ENCODE results near the gene SLX9.

The SLX9 gene

GRCh38 chr21:44949779-44950198 lies 10.0 kb downstream of the SLX9 start:
- no peak overlapping the region for H3K4me3 ChIP-seq (ENCODE audit: low read depth, low read length)
- no CpG with 5 or more reads among the region's 10 CpGs for WGBS (ENCODE audit: extremely low coverage, insufficient coverage, insufficient read length)
- H3K9ac ChIP-seq (ENCODE audit: low read length) = no peak overlapping the region
- H2AK5ac ChIP-seq (ENCODE audit: low read length) = no peak overlapping the region
- H3K79me1 ChIP-seq (ENCODE audit: low read length) = peaks cover 3% of the 10 kb centered on the region
- H3K4ac ChIP-seq (ENCODE audit: low read depth, low read length) = no peak overlapping the region
- no peak overlapping the region for H4K12ac ChIP-seq (ENCODE audit: low read depth, low read length)
- no peaks in the 10 kb centered on the region for H3K27me3 ChIP-seq (ENCODE audit: insufficient read depth, low read length)
- no peak overlapping the region for H3K18ac ChIP-seq (ENCODE audit: low read length)
- DNase-seq = peak; percentile 82 to 92
- H3K4me1 ChIP-seq (ENCODE audit: control insufficient read depth in 1 of 2, insufficient read depth in 2 of 2, low read length in 2 of 2) = no peaks in the 10 kb centered on the region
- H3K14ac ChIP-seq (ENCODE audit: low read length) = no peak overlapping the region
- no peak overlapping the region for H3K4me2 ChIP-seq (ENCODE audit: low read length)
- H2AFZ ChIP-seq (ENCODE audit: insufficient read depth, low read length, poor library complexity) = no peak overlapping the region
- H2BK12ac ChIP-seq (ENCODE audit: low read length) = no peak overlapping the region
- H4K91ac ChIP-seq (ENCODE audit: low read depth, low read length) = no peak overlapping the region
- no peak overlapping the region for H4K8ac ChIP-seq (ENCODE audit: low read depth, low read length)
- no peak overlapping the region for H2BK120ac ChIP-seq (ENCODE audit: insufficient read depth, low read length, poor library complexity)
- H3K27ac ChIP-seq (ENCODE audit: low read depth, low read length) = no peak overlapping the region
- H3K23ac ChIP-seq (ENCODE audit: low read length) = no peak overlapping the region
- peaks cover 2% of the 10 kb centered on the region for H3K9me3 ChIP-seq (ENCODE audit: insufficient read depth, low read depth, low read length)
- H3K79me2 ChIP-seq (ENCODE audit: control insufficient read depth, insufficient read depth, low read length, poor library complexity) = peaks cover 4% of the 10 kb centered on the region
- H3K36me3 ChIP-seq (ENCODE audit: control insufficient read depth in 1 of 2, insufficient read depth in 2 of 2, low read length in 2 of 2) = peaks cover 40 to 47% of the 10 kb centered on the region in 2 experiments
- H2BK5ac ChIP-seq (ENCODE audit: low read depth, low read length, poor library complexity) = no peak overlapping the region

- H4K91ac ChIP-seq (ENCODE audit: low read depth, low read length) = peak overlapping the region; percentile 72
- peak overlapping the region; percentile 84 for H3K18ac ChIP-seq (ENCODE audit: low read length)
- no peak overlapping the region for H2BK12ac ChIP-seq (ENCODE audit: low read length)
- no peak overlapping the region for H3K23ac ChIP-seq (ENCODE audit: low read length)
- no peak overlapping the region for H2BK5ac ChIP-seq (ENCODE audit: low read depth, low read length, poor library complexity)
- WGBS (ENCODE audit: extremely low coverage, insufficient coverage, insufficient read length) = no CpG with 5 or more reads among the region's 18 CpGs
- no peaks in the 10 kb centered on the region for H3K4me1 ChIP-seq (ENCODE audit: control insufficient read depth in 1 of 2, insufficient read depth in 2 of 2, low read length in 2 of 2)
- H4K12ac ChIP-seq (ENCODE audit: low read depth, low read length) = peak overlapping the region; percentile 6
- no peak overlapping the region for H2AFZ ChIP-seq (ENCODE audit: insufficient read depth, low read length, poor library complexity)
- no peak overlapping the region for H3K4me3 ChIP-seq (ENCODE audit: low read depth, low read length)
- H3K79me2 ChIP-seq (ENCODE audit: control insufficient read depth, insufficient read depth, low read length, poor library complexity) = peaks cover 4% of the 10 kb centered on the region
- no peak overlapping the region for H3K27ac ChIP-seq (ENCODE audit: low read depth, low read length)
- H2AK5ac ChIP-seq (ENCODE audit: low read length) = peak overlapping the region; percentile 89
- peak overlapping the region; percentile 78 for H3K4ac ChIP-seq (ENCODE audit: low read depth, low read length)
- peak overlapping the region; percentile 50 for H4K8ac ChIP-seq (ENCODE audit: low read depth, low read length)
- no peak overlapping the region for H3K4me2 ChIP-seq (ENCODE audit: low read length)
- H2BK120ac ChIP-seq (ENCODE audit: insufficient read depth, low read length, poor library complexity) = peak overlapping the region; percentile 69
- H3K79me1 ChIP-seq (ENCODE audit: low read length) = peaks cover 3% of the 10 kb centered on the region
- peaks cover 2% of the 10 kb centered on the region for H3K9me3 ChIP-seq (ENCODE audit: insufficient read depth, low read depth, low read length)
- peaks cover 34 to 43% of the 10 kb centered on the region in 2 experiments for H3K36me3 ChIP-seq (ENCODE audit: control insufficient read depth in 1 of 2, insufficient read depth in 2 of 2, low read length in 2 of 2)
- DNase-seq = no peak
- no peaks in the 10 kb centered on the region for H3K27me3 ChIP-seq (ENCODE audit: insufficient read depth, low read length)
- H3K9ac ChIP-seq (ENCODE audit: low read length) = no peak overlapping the region
- peak overlapping the region; percentile 72 for H3K14ac ChIP-seq (ENCODE audit: low read length)
These were observed 10.5 kb downstream of the SLX9 start for GRCh38 chr21:44950351-44950750.

- no peak overlapping the region for H3K27ac ChIP-seq (ENCODE audit: low read depth, low read length)
- H2BK12ac ChIP-seq (ENCODE audit: low read length) = no peak overlapping the region
- no CpG with 5 or more reads among the region's 31 CpGs for WGBS (ENCODE audit: extremely low coverage, insufficient coverage, insufficient read length)
- H3K9ac ChIP-seq (ENCODE audit: low read length) = no peak overlapping the region
- peaks cover 4% of the 10 kb centered on the region for H3K9me3 ChIP-seq (ENCODE audit: insufficient read depth, low read depth, low read length)
- DNase-seq = no peak
- no peak overlapping the region for H2BK120ac ChIP-seq (ENCODE audit: insufficient read depth, low read length, poor library complexity)
- H4K12ac ChIP-seq (ENCODE audit: low read depth, low read length) = no peak overlapping the region
- H3K4me1 ChIP-seq (ENCODE audit: control insufficient read depth in 1 of 2, insufficient read depth in 2 of 2, low read length in 2 of 2) = peaks cover 0 to 2% of the 10 kb centered on the region in 2 experiments
- H3K18ac ChIP-seq (ENCODE audit: low read length) = no peak overlapping the region
- peaks cover 3% of the 10 kb centered on the region for H3K79me1 ChIP-seq (ENCODE audit: low read length)
- H4K8ac ChIP-seq (ENCODE audit: low read depth, low read length) = no peak overlapping the region
- no peaks in the 10 kb centered on the region for H3K27me3 ChIP-seq (ENCODE audit: insufficient read depth, low read length)
- H4K91ac ChIP-seq (ENCODE audit: low read depth, low read length) = no peak overlapping the region
- no peak overlapping the region for H2AFZ ChIP-seq (ENCODE audit: insufficient read depth, low read length, poor library complexity)
- peak overlapping the region; percentile 0 for H3K4ac ChIP-seq (ENCODE audit: low read depth, low read length)
- no peak overlapping the region for H2AK5ac ChIP-seq (ENCODE audit: low read length)
- peaks cover 34 to 42% of the 10 kb centered on the region in 2 experiments for H3K36me3 ChIP-seq (ENCODE audit: control insufficient read depth in 1 of 2, insufficient read depth in 2 of 2, low read length in 2 of 2)
- H3K4me2 ChIP-seq (ENCODE audit: low read length) = no peak overlapping the region
- H3K4me3 ChIP-seq (ENCODE audit: low read depth, low read length) = no peak overlapping the region
- peaks cover 4% of the 10 kb centered on the region for H3K79me2 ChIP-seq (ENCODE audit: control insufficient read depth, insufficient read depth, low read length, poor library complexity)
- H3K23ac ChIP-seq (ENCODE audit: low read length) = no peak overlapping the region
- H3K14ac ChIP-seq (ENCODE audit: low read length) = no peak overlapping the region
- no peak overlapping the region for H2BK5ac ChIP-seq (ENCODE audit: low read depth, low read length, poor library complexity)
These were observed 11.5 kb downstream of the SLX9 start for GRCh38 chr21:44951186-44951915.

GRCh38 chr21:44952116-44952928 lies 12.5 kb downstream of the SLX9 start:
- no peak overlapping the region for H3K27ac ChIP-seq (ENCODE audit: low read depth, low read length)
- H3K27me3 ChIP-seq (ENCODE audit: insufficient read depth, low read length) = no peaks in the 10 kb centered on the region
- no peak overlapping the region for H2AK5ac ChIP-seq (ENCODE audit: low read length)
- H3K79me2 ChIP-seq (ENCODE audit: control insufficient read depth, insufficient read depth, low read length, poor library complexity) = peaks cover 4% of the 10 kb centered on the region
- peak overlapping the region; percentile 20 for H4K12ac ChIP-seq (ENCODE audit: low read depth, low read length)
- H3K79me1 ChIP-seq (ENCODE audit: low read length) = peaks cover 10% of the 10 kb centered on the region
- H3K9me3 ChIP-seq (ENCODE audit: insufficient read depth, low read depth, low read length) = peaks cover 4% of the 10 kb centered on the region
- no peak overlapping the region for H2BK12ac ChIP-seq (ENCODE audit: low read length)
- no peak overlapping the region for H3K4me2 ChIP-seq (ENCODE audit: low read length)
- no CpG with 5 or more reads among the region's 24 CpGs for WGBS (ENCODE audit: extremely low coverage, insufficient coverage, insufficient read length)
- no peak overlapping the region for H3K23ac ChIP-seq (ENCODE audit: low read length)
- no peak overlapping the region for H2AFZ ChIP-seq (ENCODE audit: insufficient read depth, low read length, poor library complexity)
- H3K9ac ChIP-seq (ENCODE audit: low read length) = no peak overlapping the region
- H2BK120ac ChIP-seq (ENCODE audit: insufficient read depth, low read length, poor library complexity) = no peak overlapping the region
- no peak overlapping the region for H4K8ac ChIP-seq (ENCODE audit: low read depth, low read length)
- peaks cover 35 to 41% of the 10 kb centered on the region in 2 experiments for H3K36me3 ChIP-seq (ENCODE audit: control insufficient read depth in 1 of 2, insufficient read depth in 2 of 2, low read length in 2 of 2)
- no peak overlapping the region for H3K18ac ChIP-seq (ENCODE audit: low read length)
- no peak for DNase-seq
- no peak overlapping the region for H3K4me3 ChIP-seq (ENCODE audit: low read depth, low read length)
- H3K14ac ChIP-seq (ENCODE audit: low read length) = no peak overlapping the region
- peaks cover 8 to 11% of the 10 kb centered on the region in 2 experiments for H3K4me1 ChIP-seq (ENCODE audit: control insufficient read depth in 1 of 2, insufficient read depth in 2 of 2, low read length in 2 of 2)
- H2BK5ac ChIP-seq (ENCODE audit: low read depth, low read length, poor library complexity) = no peak overlapping the region
- H4K91ac ChIP-seq (ENCODE audit: low read depth, low read length) = peak overlapping the region; percentile 10
- H3K4ac ChIP-seq (ENCODE audit: low read depth, low read length) = no peak overlapping the region

All from trophoblast cell (in vitro differentiated cells and primary cell).